GM21381 (cell line): ENCODE measurements around the gene PODNL1.
"Not testable (repeated sequence)": the region's sequence is repeated elsewhere in the genome, so short reads cannot be mapped to it uniquely, and the experiment has no call there.

Source experiments
- ATAC-seq: cut with Tn5 transposase; IDR thresholded peaks from one replicate; pipeline ENCODE4 v1.9.1; 2021; ENCODE audit warnings: mild to moderate bottlenecking, moderate library complexity; ENCODE audit not compliant: unreplicated experiment

PODNL1 gene

DNA sequence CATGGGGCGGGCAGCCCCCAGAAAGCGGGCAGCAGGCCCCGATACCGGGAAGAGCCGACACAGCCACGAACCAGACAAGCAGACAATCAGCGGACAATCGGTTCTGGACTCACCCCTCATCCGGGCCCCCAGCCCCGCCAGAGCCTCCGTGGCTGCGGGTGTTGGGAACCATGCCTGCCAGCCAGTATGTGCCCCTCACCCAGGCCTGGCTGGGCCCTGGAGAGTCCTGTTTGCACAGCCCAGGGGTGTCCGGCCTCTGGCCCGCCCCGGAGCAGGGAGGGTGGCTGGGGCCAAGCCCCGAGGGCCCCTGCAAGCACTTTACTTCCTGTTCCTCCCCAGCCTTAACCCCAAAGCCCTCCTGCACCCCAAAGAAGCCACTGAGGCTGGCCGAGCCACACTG lies 7.8 kb downstream of the PODNL1 start:
- ATAC-seq = no peak

DNA sequence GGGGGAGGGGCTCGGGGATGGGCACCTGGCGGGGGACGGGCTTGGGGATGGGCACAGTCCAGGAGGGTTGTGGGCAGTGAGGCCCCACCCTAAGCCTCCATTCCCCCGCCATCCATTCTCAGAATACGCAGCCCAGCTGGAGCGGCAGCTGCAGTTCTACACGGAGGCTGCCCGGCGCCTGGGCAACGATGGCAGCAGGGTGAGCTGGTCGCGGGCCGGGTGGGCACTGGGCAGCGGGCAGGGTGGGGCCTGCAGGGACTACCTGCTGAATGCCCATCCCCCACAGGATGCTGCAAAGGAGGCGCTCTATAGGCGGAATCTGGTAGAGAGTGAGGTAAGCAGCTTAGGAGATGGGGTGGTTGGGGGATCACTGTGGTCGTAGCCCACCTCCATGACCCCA lies 8.3 kb downstream of the PODNL1 start:
- ATAC-seq = no peak

DNA sequence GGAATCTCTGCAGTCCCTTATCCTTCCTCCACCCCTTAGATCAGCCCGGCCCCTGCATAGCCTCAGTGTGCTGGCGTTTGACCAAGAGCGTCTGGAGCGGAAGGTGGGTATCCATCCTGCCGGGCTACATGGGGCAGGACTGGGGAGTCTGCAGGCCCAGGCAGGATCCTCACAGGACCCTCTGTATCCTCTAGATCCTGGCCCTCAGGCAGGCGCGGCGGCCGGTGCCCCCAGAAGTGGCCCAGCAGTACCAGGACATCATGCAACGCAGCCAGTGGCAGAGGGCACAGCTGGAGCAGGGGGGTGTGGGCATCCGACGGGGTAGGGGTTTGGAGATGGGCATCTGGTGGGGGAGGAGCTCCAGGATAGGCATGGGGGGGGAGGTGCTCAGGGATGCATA lies 8.9 kb downstream of the PODNL1 start:
- no peak for ATAC-seq

DNA sequence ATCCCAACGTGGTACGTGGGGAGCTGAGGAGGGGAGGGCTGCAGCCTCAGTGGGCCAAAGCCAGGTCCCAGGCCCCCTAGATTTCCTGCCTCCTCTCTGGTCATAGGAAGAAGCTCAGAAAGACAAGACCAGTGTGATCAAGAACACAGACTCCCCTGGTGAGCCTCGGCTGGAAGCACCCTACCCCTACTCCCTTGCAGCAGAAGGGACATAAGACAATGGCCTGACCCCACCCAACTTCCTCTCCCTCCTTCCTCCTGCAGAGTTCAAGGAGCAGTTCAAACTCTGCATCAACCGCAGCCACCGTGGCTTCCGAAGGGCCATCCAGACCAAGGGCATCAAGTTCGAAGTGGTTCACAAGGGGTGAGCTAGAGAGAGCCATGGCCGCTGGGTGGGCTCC lies 11.5 kb downstream of the PODNL1 start:
- ATAC-seq = no peak

DNA sequence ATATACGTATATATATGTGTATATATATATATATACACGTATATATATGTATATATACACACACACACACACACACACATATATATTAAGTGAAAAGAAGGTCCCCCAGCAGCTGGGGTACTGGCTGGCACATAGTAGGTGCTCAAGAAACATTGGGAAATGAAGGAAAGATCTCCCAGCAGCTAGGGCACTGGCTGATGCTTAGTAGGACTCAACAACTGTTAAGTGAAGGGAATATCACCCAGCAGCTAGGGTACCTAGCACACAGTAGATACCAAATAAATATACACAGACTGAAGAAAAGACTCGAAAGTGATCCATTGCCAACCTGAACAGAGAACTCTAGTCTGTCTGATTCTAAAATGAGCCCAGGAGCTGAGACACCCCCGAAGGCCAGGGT lies 12.2 kb downstream of the PODNL1 start:
- no peak for ATAC-seq

DNA sequence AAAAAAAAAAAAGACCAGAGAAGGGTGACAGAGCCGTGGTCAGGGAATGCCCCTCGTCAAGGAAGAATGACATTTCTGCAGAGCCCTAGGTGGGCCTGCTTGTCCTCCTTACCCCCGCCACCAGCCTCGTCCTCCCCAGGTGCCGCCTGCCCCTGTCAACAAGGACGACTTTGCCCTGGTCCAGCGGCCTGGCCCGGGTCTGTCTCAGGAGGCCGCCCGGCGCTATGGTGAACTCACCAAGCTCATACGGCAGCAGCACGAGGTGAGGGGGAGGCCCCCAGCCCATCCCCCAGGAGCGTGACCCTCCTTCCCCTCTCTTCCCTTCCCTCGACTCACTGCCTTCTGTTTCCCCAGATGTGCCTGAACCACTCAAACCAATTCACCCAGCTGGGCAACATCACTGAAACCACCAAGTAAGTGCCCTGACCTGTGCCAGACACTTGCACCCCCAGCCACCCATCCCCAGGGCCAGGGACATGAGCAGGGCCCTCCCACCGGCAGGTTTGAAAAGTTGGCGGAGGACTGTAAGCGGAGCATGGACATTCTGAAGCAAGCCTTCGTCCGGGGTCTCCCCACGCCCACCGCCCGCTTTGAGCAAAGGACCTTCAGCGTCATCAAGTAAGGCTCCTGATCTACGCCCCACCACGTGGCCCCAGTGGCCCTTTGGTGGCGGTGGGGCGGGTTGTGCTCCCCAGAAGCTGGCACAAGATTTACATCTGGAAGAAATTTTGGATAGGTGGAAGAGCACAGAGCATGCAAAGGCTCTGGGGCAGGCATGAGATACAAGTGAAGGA lies 14.8 kb downstream of the PODNL1 start:
- no peak for ATAC-seq

DNA sequence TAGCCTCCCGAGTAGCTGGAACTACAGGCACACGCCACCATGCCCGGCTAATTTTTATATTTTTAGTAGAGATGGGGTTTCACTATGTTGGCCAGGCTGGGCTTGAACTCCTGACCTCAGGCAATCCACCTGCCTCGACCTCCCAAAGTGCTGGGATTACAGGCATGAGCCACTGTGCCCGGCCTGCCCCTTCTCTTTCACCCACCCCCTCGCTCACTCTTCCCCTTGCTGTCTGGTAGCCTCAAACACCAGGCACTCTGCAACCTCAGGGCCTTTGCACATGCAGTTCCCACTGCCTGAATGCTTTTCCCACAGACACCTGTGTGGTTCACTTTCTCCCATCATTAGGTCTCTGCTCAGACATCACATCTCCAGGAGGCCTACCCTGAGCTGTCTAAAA lies 16.1 kb downstream of the PODNL1 start:
- not testable (repeated sequence) for ATAC-seq

DNA sequence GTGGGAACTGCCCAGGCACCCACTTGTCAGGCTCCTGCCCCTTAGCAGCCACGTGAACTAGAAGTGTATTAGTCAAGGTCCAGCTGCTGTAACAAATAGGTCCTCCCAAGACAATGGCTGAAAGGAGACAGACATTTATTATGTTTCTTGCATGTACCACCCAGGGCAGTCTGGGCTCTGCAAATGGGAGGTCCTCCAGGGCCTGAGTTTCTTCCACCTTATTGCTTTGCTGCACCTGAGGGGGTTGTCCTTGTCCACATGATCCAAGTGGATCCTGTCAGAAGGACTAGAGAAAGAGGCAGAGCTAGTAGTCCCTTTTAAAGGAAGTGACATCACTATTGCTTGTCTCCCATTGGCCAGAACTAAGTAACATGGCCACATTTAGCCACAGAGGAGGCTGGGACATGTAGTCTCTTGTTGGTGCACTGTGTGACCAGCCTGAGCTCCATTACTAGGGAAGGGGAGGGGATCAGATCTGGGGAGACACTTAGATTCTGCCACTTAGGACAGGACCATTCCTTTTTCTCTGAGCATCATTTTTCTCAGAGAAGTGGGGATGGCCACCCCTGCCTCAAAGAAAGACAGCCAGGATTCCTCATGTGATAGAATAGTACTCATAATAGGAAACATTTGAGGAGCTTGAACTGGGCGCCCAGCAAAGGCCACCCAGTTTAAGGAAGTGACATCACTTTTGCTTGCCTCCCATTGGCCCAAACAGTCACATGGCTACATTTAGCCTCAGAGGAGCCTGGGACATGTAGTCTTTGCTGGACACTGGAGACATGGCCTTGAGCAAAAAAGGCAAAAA lies 17.1 kb downstream of the PODNL1 start:
- ATAC-seq = no peak

DNA sequence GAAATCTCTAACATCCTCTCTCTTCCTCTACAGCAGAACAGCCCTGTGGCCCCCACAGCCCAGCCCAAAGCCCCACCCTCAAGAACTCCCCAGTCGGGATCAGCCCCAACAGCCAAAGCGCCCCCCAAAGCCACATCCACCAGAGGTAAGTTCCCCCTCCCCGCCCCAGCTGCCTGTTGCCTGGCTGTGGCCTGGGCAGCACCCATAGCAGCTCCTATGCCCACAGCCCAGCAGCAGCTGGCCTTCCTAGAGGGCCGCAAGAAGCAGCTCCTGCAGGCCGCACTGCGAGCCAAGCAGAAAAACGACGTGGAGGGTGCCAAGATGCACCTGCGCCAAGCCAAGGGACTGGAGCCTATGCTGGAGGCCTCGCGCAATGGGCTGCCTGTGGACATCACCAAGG lies 17.7 kb downstream of the PODNL1 start:
- no peak for ATAC-seq

DNA sequence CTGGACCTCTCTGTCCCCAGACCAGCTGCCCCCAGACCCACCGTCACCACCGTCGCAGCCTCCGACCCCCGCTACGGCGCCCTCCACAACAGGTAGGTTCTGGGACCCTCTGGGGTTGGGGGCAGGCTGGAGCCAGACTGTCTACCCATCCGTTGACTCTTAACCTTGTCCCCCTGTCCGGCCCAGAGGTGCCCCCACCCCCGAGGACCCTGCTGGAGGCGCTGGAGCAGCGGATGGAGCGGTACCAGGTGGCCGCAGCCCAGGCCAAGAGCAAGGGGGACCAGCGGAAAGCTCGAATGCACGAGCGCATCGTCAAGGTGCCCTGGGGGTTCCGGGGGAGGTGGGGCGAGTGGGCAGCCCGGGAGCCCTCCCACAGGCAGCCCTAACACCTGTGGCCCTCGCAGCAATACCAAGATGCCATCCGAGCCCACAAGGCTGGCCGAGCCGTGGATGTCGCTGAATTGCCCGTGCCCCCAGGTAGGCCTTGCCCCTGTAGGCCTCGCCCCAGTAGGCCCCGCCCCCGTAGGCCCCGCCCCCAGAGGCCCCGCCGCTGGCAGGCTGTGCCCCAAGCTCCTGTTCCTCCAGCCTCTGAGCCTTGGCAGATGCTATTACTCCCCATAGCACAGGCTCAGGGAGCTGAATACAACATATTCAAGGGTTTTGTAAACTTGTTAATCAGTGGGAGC lies 19.3 kb downstream of the PODNL1 start:
- no peak for ATAC-seq

DNA sequence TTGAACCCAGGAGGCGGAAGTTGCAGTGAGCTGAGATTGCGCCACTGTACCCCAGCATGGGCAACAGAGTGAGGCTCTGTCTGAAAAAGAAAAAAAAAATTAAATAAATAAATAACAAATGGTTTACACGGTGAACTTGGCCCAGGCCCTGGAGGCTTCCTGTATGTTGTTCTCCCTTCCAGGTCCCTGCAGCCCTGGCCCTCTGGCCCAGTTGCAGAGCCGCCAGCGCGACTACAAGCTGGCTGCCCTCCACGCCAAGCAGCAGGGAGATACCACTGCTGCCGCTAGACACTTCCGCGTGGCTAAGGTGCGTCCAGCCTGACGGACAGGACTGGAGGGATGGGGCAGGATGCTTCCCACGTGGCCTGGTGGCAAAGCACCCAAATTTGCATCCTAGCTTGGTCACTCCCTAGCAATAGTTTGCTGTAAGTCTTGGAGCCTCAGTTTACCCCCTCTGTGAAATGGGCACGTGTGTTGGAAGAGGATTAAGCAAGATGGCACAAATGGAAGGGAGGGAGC lies 20.3 kb downstream of the PODNL1 start:
- ATAC-seq = no peak

DNA sequence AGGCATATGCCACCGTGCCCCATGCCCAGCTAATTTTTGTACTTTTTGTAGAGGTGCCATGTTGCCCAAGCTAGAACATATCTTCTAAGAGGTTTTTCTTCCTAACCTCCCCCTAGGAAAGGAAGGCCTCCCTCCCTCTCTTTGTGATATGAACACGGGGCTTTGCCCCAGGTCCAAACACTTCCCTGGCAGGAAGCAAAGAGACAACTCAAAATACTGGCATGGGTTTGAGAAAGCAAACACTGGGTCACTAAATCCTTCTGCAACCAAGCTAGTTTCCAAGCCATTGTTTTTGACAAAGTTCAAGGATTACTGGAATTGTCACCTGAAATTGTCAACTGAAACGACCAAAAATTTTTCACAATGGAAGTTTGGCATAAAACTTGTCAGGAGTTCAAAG lies 23.4 kb downstream of the PODNL1 start:
- ATAC-seq = no peak

DNA sequence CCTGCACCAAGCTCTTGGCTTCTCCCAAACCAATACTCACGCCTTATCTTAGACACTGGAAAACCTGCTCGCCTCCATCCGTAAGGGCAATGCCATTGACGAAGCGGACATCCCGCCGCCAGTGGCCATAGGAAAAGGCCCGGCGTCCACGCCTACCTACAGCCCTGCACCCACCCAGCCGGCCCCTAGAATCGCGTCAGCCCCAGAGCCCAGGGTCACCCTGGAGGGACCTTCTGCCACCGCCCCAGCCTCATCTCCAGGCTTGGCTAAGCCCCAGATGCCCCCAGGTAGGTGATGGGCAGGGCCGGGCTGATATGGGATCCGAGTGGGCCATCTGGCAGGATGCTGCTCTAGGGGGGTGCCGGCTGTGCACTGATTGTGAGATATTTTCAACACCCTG lies 24.9 kb downstream of the PODNL1 start:
- ATAC-seq = no peak

DNA sequence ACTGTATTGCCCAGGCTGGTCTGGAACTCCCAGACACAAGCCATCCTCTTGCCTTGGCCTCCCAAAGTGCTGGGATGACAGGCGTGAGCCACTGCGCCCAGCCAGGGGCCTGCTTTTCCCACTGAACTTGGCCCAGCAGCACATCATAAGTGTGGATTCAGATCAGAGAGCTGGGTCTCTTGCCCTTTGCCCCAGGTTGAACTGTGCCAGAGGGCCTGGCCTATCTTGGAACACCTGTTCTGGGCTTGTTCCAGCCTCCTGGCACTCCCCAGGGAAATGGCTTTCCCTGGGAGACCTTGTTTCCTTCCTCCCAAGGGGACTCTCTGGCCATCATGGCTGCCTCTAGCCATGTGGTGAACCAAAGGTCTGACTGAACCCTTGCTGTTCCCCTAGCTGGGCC lies 28.8 kb downstream of the PODNL1 start:
- ATAC-seq = no peak

DNA sequence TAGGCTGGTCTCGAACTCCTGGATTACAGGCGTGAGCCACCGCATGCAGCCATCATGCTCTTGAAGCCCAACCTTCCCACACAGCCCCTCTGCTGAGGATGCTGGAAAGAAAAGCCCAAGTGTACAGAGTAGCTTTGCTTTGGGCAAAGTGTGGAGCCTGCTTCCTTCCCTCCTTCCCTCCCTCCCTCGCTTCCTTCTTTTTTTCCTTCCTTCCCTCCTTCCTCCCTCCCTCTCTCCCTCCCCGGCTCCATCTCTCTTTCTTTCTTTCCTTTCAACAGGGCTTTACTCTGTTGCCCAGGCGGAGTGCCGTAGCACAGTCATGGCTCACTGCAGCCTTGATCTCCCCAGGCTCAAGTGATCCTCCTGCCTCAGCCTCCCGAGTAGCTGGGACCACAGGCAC lies 29.5 kb downstream of the PODNL1 start:
- ATAC-seq = no peak

DNA sequence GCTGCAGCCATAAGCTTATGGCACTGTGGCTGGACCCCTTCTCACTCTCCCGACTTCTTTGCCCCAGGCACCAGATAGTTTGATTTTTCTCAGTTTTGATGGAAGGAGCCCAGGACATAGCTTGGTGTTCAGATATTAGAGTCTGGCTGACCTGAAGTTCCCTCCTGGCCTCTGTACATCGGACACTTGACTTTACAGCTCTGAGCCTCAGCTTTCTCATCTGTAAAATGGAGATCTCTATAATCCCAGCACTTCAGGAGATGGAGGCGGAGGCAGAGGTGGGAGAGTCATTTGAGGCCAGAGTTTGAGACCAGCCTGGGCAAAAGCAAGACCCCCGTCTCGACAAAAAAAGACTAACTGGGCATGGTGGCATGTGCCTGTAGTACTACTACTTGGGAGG lies 31.3 kb downstream of the PODNL1 start:
- ATAC-seq = no peak

DNA sequence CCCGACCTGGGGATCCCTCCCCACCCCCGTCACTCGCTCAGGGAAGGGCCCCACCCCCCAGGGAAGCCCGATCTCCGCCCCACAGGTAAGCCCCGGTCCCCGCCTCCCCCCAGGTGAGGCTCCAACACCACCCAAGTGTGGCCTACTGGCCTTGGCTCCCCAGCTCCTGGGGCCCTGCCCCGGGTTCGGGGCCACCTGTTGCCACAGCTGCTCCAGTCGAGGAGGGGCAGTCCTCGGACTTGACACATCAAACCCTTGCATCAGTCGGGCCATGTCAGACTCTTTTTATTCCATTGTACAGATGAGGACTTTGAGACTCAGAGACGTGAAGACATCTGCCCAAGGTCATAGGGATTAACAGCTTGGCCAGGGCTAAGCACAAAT lies 31.7 kb downstream of the PODNL1 start:
- ATAC-seq = no peak

DNA sequence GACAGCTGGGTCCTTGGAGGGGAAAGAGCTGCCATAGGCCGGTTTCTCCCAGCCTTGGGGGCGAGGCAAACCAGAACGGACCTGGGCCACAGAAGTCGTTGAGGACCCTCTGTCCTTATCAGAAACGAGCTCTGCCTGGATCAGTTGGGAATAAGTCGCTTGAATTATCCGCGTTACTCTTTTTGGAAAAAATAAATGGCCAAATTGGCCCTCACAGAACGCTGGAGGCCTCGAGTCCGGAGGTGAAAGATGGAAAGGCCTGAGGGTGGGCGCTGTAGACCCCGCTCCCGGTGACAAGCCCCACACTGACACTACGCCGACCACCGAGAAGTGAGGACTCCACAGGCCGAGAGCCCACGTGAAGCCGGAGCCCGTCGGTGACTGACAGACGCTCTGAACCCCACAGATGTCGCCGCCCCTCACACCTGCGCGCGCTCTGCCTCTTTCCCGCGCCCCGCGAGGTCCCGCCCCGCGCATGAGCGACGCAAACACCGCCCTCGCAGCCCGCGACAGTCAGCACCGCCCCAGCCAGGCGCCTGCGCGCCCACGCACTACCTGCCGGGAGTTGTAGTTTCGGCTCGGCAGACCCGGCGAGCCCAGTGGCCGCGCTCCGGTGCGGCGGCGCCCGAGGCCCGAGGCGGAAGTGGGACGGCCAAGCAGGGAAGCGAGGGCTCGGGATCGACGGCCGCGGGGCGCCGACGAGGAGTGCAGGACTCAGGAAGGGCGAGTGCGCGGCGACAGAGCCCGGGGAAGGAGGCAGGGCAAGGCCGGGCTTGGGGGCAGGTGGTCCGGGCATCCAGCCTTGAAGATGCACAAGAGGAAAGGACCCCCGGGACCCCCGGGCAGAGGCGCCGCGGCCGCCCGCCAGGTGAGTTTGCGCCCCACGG lies 32.3 kb downstream of the PODNL1 start, which contains the start of the genes BRME1 and CC2D1A:
TSS of gene BRME1 (minus strand) at position 484 of the 887 bp plus-strand sequence. CDS start 1,225 bp downstream, outside the sequence.
TSS of gene CC2D1A (plus strand) at position 568 of the 887 bp plus-strand sequence. CDS start at position 809, 241 bp downstream.
- ATAC-seq = peak; percentile 92

DNA sequence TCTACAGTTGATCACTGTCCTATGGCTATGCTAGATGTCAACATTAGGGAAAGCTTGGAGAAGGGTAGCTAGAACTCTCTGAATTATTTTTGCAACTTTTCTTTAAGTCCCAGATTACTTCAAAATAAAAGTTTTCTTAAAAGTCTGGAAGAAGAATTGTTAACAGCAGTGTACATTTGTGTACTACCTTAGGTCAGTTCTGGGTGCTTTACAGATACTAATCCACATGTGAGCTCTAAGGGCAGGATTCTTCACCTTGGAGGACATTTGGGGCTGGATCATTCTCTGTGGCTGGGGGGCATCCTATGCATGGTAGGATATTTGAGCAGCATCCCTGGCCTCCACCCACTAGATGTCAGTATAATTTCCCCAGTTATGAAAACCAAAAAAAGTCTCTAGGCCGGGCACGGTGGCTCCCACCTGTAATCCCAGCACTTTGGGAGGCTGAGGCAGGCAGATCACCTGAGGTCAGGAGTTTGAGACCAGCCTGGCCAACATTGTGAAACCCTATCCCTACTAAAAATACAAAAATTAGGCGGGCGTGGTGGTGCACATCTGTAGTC lies 35.1 kb downstream of the PODNL1 start:
- ATAC-seq = no peak
